ENCODE measurements around the gene RAB7A.
"Not testable (repeated sequence)": the region's sequence is repeated elsewhere in the genome, so short reads cannot be mapped to it uniquely, and the experiment has no call there.

Gene RAB7A

GRCh38 chr3:128712848-128713247 is 13.1 kb upstream of the RAB7A start:
- no peak for DNase-seq (ENCODE audit: low spot score)

GRCh38 chr3:128714887-128715491 is 11.0 kb upstream of the RAB7A start:
- DNase-seq (ENCODE audit: low spot score) = no peak

- DNase-seq (ENCODE audit: low spot score) = not testable (repeated sequence)
Observed at GRCh38 chr3:128718892-128719291, 7.1 kb upstream of the RAB7A start.

- no peak for DNase-seq (ENCODE audit: low spot score)
Observed at GRCh38 chr3:128720891-128721290, 5.1 kb upstream of the RAB7A start.

GRCh38 chr3:128723477-128723876 is 2.5 kb upstream of the RAB7A start:
- DNase-seq (ENCODE audit: low spot score) = no peak

- no peak for DNase-seq (ENCODE audit: low spot score)
Observed at GRCh38 chr3:128725547-128726022, 398 bp upstream of the RAB7A start.

- DNase-seq (ENCODE audit: low spot score) = no peak
Observed at GRCh38 chr3:128727059-128727458, 1.1 kb downstream of the RAB7A start.

- DNase-seq (ENCODE audit: low spot score) = no peak
Observed at GRCh38 chr3:128727485-128727884, 1.5 kb downstream of the RAB7A start.

GRCh38 chr3:128727996-128728395 is 2.0 kb downstream of the RAB7A start:
- DNase-seq (ENCODE audit: low spot score) = no peak

GRCh38 chr3:128728521-128728920 is 2.5 kb downstream of the RAB7A start:
- not testable (repeated sequence) for DNase-seq (ENCODE audit: low spot score)

- no peak for DNase-seq (ENCODE audit: low spot score)
Observed at GRCh38 chr3:128730471-128730870, 4.5 kb downstream of the RAB7A start.

- DNase-seq (ENCODE audit: low spot score) = no peak
Observed at GRCh38 chr3:128734523-128735189, 8.7 kb downstream of the RAB7A start.

GRCh38 chr3:128735287-128735686 is 9.3 kb downstream of the RAB7A start:
- DNase-seq (ENCODE audit: low spot score) = no peak

GRCh38 chr3:128735884-128736283 is 9.9 kb downstream of the RAB7A start:
- no peak for DNase-seq (ENCODE audit: low spot score)

- DNase-seq (ENCODE audit: low spot score) = no peak
Observed at GRCh38 chr3:128736601-128737000, 10.6 kb downstream of the RAB7A start.

- DNase-seq (ENCODE audit: low spot score) = no peak
Observed at GRCh38 chr3:128740621-128741020, 14.6 kb downstream of the RAB7A start.

- no peak for DNase-seq (ENCODE audit: low spot score)
Observed at GRCh38 chr3:128742821-128743594, 17.0 kb downstream of the RAB7A start.

GRCh38 chr3:128745742-128746141 is 19.8 kb downstream of the RAB7A start:
- no peak for DNase-seq (ENCODE audit: low spot score)

GRCh38 chr3:128746881-128747280 is 20.9 kb downstream of the RAB7A start:
- DNase-seq (ENCODE audit: low spot score) = no peak

- no peak for DNase-seq (ENCODE audit: low spot score)
Observed at GRCh38 chr3:128748557-128748956, 22.6 kb downstream of the RAB7A start.

- DNase-seq (ENCODE audit: low spot score) = no peak
Observed at GRCh38 chr3:128749035-128749434, 23.1 kb downstream of the RAB7A start.

GRCh38 chr3:128749561-128749960 is 23.6 kb downstream of the RAB7A start:
- DNase-seq (ENCODE audit: low spot score) = not testable (repeated sequence)

GRCh38 chr3:128753715-128754114 is 27.7 kb downstream of the RAB7A start:
- no peak for DNase-seq (ENCODE audit: low spot score)

All from COLO829 (cell line).